GM12865 (cell line): ENCODE data around the gene RB1.

Experiments
- DNase-seq: peaks from one replicate; pipeline ENCODE4 v3.0.0; 2010; ENCODE audit warnings: low read depth
- H3K4me3 ChIP-seq: 2 replicates; pipeline ENCODE4 v1.5.1; 2011; ENCODE audit warnings: mild to moderate bottlenecking, low read depth, low read length, control low read depth
- TF ChIP-seq, protein P1 (sequence below): IDR thresholded peaks from 2 replicates; pipeline ENCODE4 v1.5.1; 2011; ENCODE audit warnings: low read length, control low read depth, low read depth, inconsistent platforms; ENCODE audit not compliant: insufficient read depth; ENCODE audit errors: missing control alignments

RB1 gene

DNA sequence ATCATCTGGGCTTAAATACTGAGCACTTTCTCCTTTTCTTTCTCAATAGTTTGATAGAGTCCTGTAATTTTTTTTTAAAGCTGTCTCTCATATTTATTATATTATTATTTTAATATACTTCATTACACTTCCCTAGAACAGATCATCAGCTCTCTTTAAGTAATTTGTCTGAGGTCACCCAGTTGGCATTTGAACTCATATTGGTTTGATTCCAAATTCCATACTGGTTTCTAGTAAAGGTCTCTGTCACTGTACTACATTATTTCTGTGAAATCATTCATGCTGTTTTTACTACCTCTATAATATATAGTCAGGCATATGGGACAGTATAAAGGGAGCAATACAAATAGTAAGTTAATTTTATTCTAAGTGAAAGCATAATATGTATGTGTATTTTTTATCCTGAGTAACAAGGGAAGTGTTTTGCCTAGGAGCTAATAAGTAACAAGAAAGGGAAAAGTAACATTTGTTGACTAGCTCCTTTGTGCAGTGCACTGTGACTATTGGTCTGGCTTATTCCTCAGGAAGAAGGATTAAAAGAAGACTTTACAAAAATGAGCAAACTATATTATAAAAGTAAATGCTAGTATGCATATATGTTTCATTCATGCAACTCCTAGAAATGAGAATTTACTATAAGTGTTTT is 95.0 kb downstream of the RB1 start:
- no peak overlapping the region for H3K4me3 ChIP-seq
- TF ChIP-seq, protein P1, sequence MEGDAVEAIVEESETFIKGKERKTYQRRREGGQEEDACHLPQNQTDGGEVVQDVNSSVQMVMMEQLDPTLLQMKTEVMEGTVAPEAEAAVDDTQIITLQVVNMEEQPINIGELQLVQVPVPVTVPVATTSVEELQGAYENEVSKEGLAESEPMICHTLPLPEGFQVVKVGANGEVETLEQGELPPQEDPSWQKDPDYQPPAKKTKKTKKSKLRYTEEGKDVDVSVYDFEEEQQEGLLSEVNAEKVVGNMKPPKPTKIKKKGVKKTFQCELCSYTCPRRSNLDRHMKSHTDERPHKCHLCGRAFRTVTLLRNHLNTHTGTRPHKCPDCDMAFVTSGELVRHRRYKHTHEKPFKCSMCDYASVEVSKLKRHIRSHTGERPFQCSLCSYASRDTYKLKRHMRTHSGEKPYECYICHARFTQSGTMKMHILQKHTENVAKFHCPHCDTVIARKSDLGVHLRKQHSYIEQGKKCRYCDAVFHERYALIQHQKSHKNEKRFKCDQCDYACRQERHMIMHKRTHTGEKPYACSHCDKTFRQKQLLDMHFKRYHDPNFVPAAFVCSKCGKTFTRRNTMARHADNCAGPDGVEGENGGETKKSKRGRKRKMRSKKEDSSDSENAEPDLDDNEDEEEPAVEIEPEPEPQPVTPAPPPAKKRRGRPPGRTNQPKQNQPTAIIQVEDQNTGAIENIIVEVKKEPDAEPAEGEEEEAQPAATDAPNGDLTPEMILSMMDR = no peak
- DNase-seq = no peak

DNA sequence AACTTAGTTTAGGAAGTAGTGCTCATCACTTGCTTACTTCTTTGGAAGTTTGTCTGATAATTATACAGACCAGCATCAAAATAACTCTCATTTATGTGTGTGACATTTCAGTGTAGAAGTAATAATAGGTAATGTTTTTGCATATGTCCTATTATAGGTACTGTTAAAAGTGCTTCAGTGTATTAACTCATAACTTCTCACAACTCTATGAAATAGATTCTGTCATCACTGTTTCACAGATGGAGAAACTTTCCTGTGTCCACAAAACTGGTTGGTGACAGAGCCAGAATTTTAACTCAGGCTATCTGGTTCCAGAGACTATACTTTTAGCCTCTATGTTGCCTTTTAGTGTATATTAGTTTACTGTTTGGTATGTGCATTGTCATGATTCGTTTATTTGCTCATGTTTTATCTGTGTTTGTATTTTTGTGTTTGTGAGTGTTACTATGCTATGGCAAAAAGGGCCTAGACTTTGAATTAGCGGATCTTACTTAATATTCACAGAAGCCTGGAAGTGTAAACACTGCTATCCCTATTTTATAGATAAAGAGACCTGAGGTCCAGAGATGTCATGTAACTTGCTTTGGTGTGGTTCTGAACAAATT is 96.6 kb downstream of the RB1 start:
- DNase-seq = no peak
- TF ChIP-seq, protein P1 = no peak
- H3K4me3 ChIP-seq = no peak overlapping the region

DNA sequence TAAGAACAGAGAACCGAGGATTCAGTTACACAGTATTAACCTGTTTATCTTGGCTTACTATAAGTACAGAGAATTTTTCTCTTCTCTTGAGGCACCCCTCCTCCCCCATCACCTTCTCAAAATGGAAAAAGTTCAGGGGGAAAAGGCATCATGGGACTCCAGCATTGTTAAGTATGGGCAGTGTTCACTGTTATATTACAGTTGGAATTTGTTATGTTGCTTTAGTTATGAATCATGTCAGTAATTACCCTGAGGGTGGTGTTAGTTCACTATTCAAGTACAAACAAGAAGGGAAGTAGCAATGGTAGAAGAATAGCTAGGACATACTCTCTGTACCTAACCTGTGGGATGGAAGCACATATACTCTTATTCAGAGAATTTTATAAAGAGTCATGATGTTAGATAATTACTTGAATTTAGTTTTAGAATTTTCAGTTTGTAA is 97.3 kb downstream of the RB1 start:
- TF ChIP-seq, protein P1 = no peak
- no peak overlapping the region for H3K4me3 ChIP-seq
- DNase-seq = peak; percentile 18

DNA sequence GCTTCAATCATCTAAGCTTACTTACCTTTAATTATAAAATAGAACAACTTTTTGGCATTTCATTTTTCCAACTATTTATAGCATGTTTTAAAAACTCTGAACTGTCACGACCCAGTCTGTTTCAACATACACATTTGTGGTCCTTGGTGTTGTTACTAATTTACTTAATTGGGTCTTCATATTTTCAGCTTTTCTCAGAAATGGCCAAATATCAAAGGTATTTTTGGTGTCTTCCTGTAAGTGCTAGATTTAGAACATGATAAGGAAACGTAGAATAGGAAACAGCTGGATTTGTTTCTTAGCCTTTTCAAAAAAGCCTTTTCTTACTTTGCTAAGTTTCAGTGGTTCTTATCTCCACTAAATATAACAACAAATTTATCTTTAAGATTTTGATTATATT is 97.9 kb downstream of the RB1 start:
- TF ChIP-seq, protein P1 = no peak
- no peak overlapping the region for H3K4me3 ChIP-seq

DNA sequence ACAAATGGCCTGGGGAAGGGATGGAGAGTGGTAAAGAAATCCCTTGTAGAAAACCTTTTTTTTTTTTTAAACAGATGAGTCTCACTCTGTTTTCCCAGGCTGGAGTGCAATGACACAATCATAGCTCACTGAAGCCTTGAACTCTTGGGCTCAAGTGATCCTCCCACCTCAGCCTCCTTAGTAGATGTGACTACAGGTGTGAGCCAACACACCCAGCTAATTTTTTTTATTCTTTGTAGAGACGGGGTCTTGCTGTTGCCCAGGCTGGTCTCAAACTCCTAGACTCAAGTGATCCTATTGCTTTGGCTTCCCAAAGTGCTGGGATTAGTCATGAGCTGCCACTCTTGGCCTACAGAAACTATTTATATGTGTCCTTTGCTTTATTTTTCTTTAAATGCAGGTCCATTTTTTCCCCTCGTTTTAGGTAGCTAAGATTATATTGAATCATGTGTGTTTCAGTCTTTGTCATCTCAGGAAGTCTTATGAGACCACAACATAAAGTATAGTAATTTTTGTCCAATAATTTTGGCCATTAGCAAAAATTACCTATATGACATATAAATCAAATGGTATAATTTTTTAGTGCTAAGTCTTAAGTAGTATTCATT is 98.9 kb downstream of the RB1 start:
- peak; percentile 35 for DNase-seq
- no peak overlapping the region for H3K4me3 ChIP-seq
- TF ChIP-seq, protein P1 = no peak

More for the DNA sequence above, 97.9 kb downstream of the RB1 start:
- DNase-seq = no peak

GRCh38 chr13:48403151-48403631 is 99.6 kb downstream of the RB1 start:
- TF ChIP-seq, protein P1 = no peak
- no peak overlapping the region for H3K4me3 ChIP-seq
- DNase-seq = peak; percentile 67
